ENCODE measurements around the gene DDX19B. TPM values are rescaled to one million over a fixed set of nuclear protein-coding genes. Genes with fewer than 3 reads are reported as not detected.
"Not testable (repeated sequence)": the region's sequence is repeated elsewhere in the genome, so short reads cannot be mapped to it uniquely, and the experiment has no call there.

Gene DDX19B
- total RNA-seq, 1 experiment from 2014 or later: 38.4 TPM

GRCh38 chr16:70307726-70308125, 8.7 kb downstream of the DDX19B start:
- POLR2A ChIA-PET; H3K27me3 Mint-ChIP-seq (ENCODE audit: low read depth): not testable (repeated sequence)

GRCh38 chr16:70320121-70320520, 21.1 kb downstream of the DDX19B start:
- TF ChIP-seq ESRRA (CRISPR knock-in tag; IDR thresholded peaks at IDR 0.05; ENCODE audit: borderline replicate concordance): no peak
- 0 out of 2 replicates have a peak, but pooled peaks have one; percentile 27 for TF ChIP-seq ZNF121 (CRISPR knock-in tag; IDR thresholded peaks at IDR 0.05)
- no peak overlapping the region for H3K27ac Mint-ChIP-seq
- no peak for ATAC-seq
- ChIA-PET POLR2A (no interaction called here), CTCF (no interaction called here)
- H3K27me3 Mint-ChIP-seq (ENCODE audit: low read depth): no peaks in the 10 kb centered on the region
- DNase-seq (ENCODE audit: low spot score): no peak
- H3K9me3 Mint-ChIP-seq: no peaks in the 10 kb centered on the region
- H3K4me1 Mint-ChIP-seq: no peaks in the 10 kb centered on the region
- H3K4me3 Mint-ChIP-seq: no peak overlapping the region
- H3K36me3 Mint-ChIP-seq: peaks cover 36% of the 10 kb centered on the region

More at GRCh38 chr16:70307726-70308125, 8.7 kb downstream of the DDX19B start:
- H3K27ac Mint-ChIP-seq; H3K4me3 Mint-ChIP-seq; DNase-seq (ENCODE audit: low spot score); H3K4me1 Mint-ChIP-seq; H3K9me3 Mint-ChIP-seq; H3K36me3 Mint-ChIP-seq; CTCF ChIA-PET; ATAC-seq: not testable (repeated sequence)
- TF ChIP-seq HMGA2 (CRISPR knock-in tag; IDR thresholded peaks at IDR 0.05): peak; percentile 90

- Mint-ChIP-seq H3K36me3 (peaks cover 28% of the 10 kb centered on the region), H3K4me1 (no peaks in the 10 kb centered on the region), H3K27me3 (ENCODE audit: low read depth) (no peaks in the 10 kb centered on the region), H3K9me3 (no peaks in the 10 kb centered on the region), H3K27ac (no peak overlapping the region), H3K4me3 (no peak overlapping the region)
- ChIA-PET CTCF (no interaction called here), POLR2A (interaction anchor here (0.5 to 1.4 kb wide), 3 partner anchors 36 to 1776 kb away, joined by 3 to 5 read pairs (median 4); partner anchors contain the start of gene AARS1)
- no peak for DNase-seq (ENCODE audit: low spot score)
- ATAC-seq: no peak
- TF ChIP-seq ZNF532 (CRISPR knock-in tag; IDR thresholded peaks at IDR 0.05; ENCODE audit: borderline replicate concordance): no peak
- no peak for TF ChIP-seq ZNF512 (CRISPR knock-in tag; IDR thresholded peaks at IDR 0.05; ENCODE audit: borderline replicate concordance)
- TF ChIP-seq AFF4 (CRISPR knock-in tag; IDR thresholded peaks at IDR 0.05; ENCODE audit: borderline replicate concordance): no peak
- TF ChIP-seq EMX1 (CRISPR knock-in tag; IDR thresholded peaks at IDR 0.05): no peak
- TF ChIP-seq STAT6 (CRISPR knock-in tag; conservative IDR thresholded peaks at IDR 0.05; ENCODE audit: low read depth): no peak
- TF ChIP-seq IRF2 (CRISPR knock-in tag; IDR thresholded peaks at IDR 0.05; ENCODE audit: borderline replicate concordance, low read depth): no peak
- no peak for TF ChIP-seq JAZF1 (CRISPR knock-in tag; IDR thresholded peaks at IDR 0.05)
- no peak for TF ChIP-seq ZNF671 (CRISPR knock-in tag; IDR thresholded peaks at IDR 0.05)
- TF ChIP-seq ZNF121 (CRISPR knock-in tag; IDR thresholded peaks at IDR 0.05): no peak
- no peak for TF ChIP-seq TP53 (CRISPR knock-in tag; IDR thresholded peaks at IDR 0.05)
- TF ChIP-seq E2F4 (CRISPR knock-in tag; IDR thresholded peaks at IDR 0.05; ENCODE audit: borderline replicate concordance, low read depth): no peak
- TF ChIP-seq ZBTB43 (CRISPR knock-in tag; IDR thresholded peaks at IDR 0.05): no peak
Measured at GRCh38 chr16:70324998-70325747, 26.2 kb downstream of the DDX19B start.

Measured in WTC11 (cell line).